Femur (tissue), 1 donor: ENCODE results near the gene NXNL2.
A peak's percentile ranks its signal among the peaks of the same experiment; 100 is the strongest.

ENCODE experiments used
- DNase-seq: peaks from one replicate; pipeline ENCODE4 v3.0.0-alpha.2; 2017

The NXNL2 gene

DNA sequence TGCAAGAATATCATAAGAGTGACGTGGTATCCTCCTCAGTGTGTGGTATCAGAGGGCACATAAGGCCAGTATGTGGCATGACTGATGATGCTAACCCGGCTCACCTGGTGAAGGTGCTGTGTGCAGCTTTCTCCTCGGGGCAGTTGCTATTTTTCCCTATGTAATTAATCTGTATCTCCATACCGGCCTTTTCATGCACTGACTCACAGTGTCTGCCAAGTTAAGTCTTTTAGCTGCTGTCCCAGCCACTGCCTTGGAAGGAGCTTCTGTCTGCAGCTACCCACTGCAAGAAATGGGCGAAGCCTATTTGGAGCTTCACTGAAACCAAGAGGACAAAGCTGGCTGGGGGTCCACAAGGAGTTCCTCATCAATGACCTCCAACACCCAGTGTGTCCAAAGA, 46.0 kb downstream of the NXNL2 start:
- no peak for DNase-seq

DNA sequence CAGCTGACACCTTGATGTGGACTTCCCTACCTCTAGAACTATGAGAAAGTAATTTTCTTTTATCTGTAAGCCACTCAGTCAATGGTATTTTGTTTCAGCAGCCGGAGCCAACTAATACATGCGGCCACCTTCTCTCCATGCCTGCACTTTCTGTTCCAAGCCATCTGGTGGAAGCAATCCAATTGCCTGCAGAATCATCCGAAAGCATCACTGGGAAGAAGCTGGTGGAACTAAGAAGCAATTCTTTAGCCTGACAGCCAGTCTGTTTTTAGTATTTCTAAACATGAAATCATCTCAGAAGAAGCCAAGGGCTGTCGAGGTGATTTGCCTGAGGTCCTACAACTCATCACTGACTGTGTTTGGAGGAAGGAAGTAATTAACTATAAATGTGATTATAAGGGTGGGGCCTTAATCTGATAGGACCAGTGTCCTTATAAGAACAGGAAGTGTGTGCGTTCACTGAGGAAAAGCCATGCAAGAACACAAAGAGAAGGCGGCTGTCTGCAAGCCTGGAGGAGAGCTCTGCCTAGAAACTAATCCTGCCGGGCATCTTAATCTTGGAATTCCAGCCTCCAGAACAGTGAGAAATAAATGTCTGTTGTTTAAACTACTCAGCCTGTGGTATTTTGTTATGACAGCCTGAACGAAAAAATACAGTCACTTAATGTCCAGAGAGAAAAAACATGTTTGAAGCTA, 49.1 kb downstream of the NXNL2 start:
- DNase-seq = no peak

DNA sequence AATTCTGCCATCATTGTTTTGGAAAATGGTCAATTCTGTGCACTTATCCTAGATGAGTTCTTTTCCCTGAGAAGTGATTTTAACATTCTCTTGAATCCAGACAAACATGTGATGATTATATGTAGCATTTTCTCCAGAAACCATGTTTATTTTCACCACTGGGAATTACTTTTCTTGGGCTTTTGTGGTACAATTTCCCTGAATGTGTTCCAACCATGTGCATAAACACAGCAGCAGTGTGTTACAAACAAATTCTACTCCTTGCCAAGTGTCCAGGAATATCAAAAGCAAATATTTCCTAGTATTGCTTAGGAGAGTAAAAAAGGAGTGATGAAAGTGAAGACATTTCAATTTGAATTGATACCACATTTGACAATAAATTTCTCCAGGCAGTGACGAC, 50.4 kb downstream of the NXNL2 start:
- no peak for DNase-seq

DNA sequence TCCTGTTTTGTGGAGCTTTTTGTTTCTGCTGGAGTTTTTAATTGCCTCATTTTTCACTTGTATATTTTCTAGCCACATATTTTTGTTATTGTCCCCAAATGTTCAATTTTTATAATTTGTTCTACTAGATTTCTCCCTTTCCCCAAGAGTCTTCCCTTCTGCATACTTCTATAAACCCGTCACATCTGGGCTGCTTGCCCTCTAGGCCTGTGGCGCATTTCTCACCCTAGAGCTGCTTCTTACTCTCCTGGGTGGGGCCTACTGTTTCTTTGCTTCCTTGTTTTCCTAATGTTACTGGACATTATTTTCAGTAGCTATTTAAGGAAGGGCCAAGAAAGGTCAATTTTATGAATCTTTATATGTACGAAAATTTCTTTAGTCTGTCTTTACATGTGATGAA, 51.5 kb downstream of the NXNL2 start:
- DNase-seq = no peak

DNA sequence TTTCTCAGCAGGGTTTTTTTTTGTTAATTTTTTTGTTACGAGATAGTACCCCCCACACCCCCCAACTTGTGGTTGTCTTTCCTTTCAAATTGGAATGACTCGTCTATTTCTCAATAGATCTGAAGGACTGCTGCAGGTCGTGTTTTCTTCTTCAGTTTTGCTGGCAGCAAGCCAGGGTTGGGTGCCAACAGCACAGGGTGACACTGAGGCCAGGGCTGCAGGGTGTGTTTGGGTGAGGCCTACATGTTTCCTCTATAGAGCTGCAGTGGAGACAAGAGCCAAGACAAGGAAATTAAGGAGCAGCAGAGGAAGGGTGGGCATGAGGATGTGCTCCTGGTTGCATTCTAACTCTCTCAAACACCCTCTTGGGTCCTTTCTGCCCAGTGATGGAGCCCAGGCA, 52.2 kb downstream of the NXNL2 start:
- DNase-seq = no peak

DNA sequence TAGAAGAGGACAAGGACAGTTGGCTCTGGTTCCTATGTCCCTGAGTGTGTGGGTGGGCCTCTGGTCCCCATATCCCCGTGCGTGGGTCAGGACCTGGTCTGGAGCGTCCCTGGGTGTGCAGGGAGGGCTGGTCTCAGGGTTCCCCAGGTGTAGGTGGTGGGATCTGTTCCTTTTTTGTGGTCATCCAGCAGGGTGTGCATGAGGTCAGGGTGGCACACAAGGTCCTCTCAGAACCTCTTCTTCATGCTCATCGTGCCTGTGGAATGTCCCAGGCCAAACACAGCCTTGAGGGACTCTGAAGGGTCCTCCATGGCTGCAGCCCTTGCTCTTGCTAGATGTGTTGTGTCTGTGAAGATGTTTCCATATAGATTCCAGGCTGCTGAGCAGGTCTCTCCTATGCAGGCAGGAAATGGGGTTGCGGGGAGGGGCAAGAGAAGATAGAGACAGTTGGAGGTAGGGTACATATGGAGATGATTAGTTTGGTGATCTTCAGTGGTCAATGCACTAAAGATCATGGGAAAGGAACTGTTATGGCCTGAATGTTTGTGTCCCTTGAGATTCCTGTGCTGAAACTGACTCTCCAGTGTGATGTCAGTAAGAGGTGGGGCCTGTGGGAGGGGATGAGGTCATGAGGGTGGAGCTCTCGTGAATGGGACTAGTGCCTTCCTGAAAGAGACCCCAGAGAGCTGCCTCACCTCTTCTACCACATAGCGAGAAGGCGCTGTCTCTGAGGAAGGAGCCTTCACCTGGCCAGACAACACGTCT, 53.1 kb downstream of the NXNL2 start:
- DNase-seq = no peak

DNA sequence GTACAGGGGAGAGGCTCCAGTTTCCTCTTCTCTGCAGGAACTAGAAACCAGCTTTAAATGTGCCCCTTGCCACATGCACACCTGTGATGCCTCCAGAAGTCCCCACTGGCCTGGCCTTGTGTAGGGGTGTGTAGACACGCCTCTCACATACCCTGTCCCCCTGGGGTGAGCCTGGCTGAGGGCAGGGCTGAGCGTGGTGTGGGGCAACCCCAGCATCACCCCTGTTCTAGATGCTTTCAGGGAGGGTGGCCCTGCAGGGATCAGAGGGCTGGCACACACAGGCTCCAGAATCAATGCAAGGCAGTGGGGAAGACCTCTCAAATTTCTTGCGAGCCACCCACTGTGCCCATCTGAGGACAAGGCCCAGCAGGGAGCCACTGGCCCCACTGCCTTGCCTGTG, 54.7 kb downstream of the NXNL2 start:
- DNase-seq = no peak

DNA sequence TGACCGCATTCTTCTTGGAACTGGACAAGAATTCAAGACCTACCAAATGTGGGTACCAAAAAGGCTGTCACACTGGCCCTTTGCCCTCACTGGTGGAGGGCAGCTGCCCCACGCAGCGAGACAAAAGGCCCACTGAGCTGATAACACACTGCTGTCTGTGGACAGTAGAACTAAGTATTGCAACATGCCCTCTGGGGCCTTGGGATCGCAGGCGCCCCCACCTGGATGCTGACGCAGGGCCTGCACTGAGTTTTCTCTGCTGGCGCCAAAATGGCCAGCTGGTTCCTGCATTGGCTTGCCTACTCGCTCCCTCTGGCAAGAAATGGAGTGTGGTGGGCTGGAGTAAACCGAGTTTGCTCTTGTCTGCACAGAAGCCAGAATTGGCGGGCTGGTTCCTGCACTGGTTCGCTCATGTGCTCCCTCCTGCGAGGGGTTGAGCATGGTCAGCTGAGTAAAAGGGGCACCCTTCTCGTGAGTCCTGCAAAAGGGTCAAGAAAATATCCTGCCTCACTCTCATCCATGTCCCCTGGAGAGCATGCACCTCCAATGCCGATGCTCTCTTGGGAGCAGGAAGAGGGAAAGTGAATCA, 55.7 kb downstream of the NXNL2 start:
- DNase-seq = no peak

DNA sequence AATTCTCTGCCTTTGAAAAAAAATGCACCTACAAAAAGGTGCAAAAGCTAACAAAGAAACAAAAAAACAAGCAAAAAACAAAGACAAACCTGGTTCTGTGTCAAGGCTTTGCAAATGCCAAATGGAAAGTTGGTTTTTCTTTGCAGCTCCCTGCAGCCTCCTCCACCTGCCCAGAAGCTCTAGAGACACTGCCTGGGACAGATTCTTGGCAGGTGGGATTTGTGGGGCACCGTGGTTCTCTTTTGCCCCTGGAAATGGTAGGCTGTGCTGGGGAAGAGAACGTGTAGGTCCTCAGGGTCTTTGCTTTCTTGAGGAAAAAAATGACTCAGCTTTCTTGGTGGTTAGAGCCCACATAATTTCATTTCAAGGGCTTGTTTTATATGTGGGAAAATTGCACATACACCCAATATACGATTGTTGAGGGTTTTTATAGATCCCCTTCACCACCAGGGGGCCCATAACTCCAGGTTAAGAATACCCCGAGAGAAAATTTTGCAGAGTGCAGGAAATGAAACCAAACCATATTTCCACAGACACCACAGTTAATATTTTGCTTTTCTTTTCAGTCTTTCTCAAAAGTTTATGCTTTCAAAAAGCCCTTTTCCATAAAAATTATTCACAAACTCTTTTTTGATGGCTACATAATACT, 58.7 kb downstream of the NXNL2 start:
- peak; percentile 67 for DNase-seq
